IMR-90 (cell line): Measurements from ENCODE around the gene C8A. TPM values are rescaled to one million over a fixed set of nuclear protein-coding genes. Genes with fewer than 3 reads are reported as not detected.

Source experiments
- ATAC-seq: fragments of 200-7000 bp; cut with Tn5 transposase; 2 replicates; pipeline ENCODE4 v1.9.1; 2020; ENCODE audit warnings: low read depth, mild to moderate bottlenecking, moderate library complexity
- BruUV-seq: library from RNA; stranded (reverse); fragments of 400-500 nt; replicated peaks from 2 replicates; lab custom pipeline; 2021; lab: Mats Ljungman, UMichigan
- CTCF ChIA-PET: fragments of 300-600 bp; formaldehyde crosslinking; extraction: SDS; loops from one replicate; lab custom pipeline; 2021; ENCODE audit warnings: antibody characterized with exemption; lab: Yijun Ruan, JAX
- POLR2A ChIA-PET: fragments of 300-600 bp; sonication (Branson Sonifier 250); formaldehyde crosslinking; loops from one replicate; lab custom pipeline; 2022; ENCODE audit warnings: antibody characterized with exemption; ENCODE audit not compliant: unreplicated experiment; lab: Charles Lee
- DNase-seq: peaks from one replicate; pipeline ENCODE4 v3.0.0; 2013
- H2AFZ ChIP-seq: replicated peaks from 2 replicates; pipeline ENCODE3; 2013; ENCODE audit warnings: low read length, mild to moderate bottlenecking; ENCODE audit not compliant: poor library complexity
- H2AK5ac ChIP-seq: 2 replicates; pipeline ENCODE4 v1.6.1; 2013; ENCODE audit warnings: low read depth, low read length, inconsistent platforms
- H2AK9ac ChIP-seq: replicated peaks from 2 replicates; pipeline ENCODE3; 2013; ENCODE audit warnings: mild to moderate bottlenecking, low read depth, low read length, moderate library complexity; ENCODE audit not compliant: poor library complexity
- H2BK120ac ChIP-seq: 2 replicates; pipeline ENCODE4 v1.6.1; 2013; ENCODE audit warnings: low read depth, low read length, inconsistent platforms
- H2BK15ac ChIP-seq: 3 replicates; pipeline ENCODE4 v1.6.1; 2013; ENCODE audit warnings: low read depth, low read length, inconsistent platforms
- H2BK20ac ChIP-seq: 2 replicates; pipeline ENCODE4 v1.6.1; 2013; ENCODE audit warnings: low read depth, mild to moderate bottlenecking, inconsistent platforms, low read length, moderate library complexity
- H2BK5ac ChIP-seq: 2 replicates; pipeline ENCODE4 v1.6.1; 2013; ENCODE audit warnings: mild to moderate bottlenecking, low read depth, low read length, inconsistent platforms; ENCODE audit not compliant: poor library complexity, severe bottlenecking
- H3K14ac ChIP-seq: replicated peaks from 2 replicates; pipeline ENCODE4 v1.6.1; 2013; ENCODE audit warnings: low read depth, low read length, inconsistent platforms
- H3K18ac ChIP-seq: 2 replicates; pipeline ENCODE4 v1.6.1; 2013; ENCODE audit warnings: low read depth, low read length, control low read depth
- H3K23ac ChIP-seq: 2 replicates; pipeline ENCODE4 v1.6.1; 2013; ENCODE audit warnings: low read depth, low read length, inconsistent platforms
- H3K27ac ChIP-seq: 2 replicates; pipeline ENCODE4 v1.5.1; 2013; ENCODE audit warnings: mild to moderate bottlenecking, control low read depth, low read length; ENCODE audit not compliant: insufficient read depth
- H3K27me3 ChIP-seq: 2 replicates; pipeline ENCODE4 v1.6.1; 2013; ENCODE audit warnings: low read length; ENCODE audit not compliant: control insufficient read depth, insufficient read depth
- H3K36me3 ChIP-seq: 2 replicates; pipeline ENCODE4 v1.6.1; 2013; ENCODE audit warnings: low read length, mixed read lengths; ENCODE audit not compliant: control insufficient read depth, insufficient read depth
- H3K4ac ChIP-seq: 2 replicates; pipeline ENCODE4 v1.6.1; 2013; ENCODE audit warnings: low read depth, low read length, inconsistent platforms
- H3K4me1 ChIP-seq: 2 replicates; pipeline ENCODE4 v1.6.1; 2013; ENCODE audit warnings: low read length, mixed read lengths; ENCODE audit not compliant: control insufficient read depth, insufficient read depth
- H3K4me2 ChIP-seq: 2 replicates; pipeline ENCODE4 v1.6.1; 2013; ENCODE audit warnings: low read depth, mild to moderate bottlenecking, control low read depth, low read length, moderate library complexity
- H3K4me3 ChIP-seq: 2 replicates; pipeline ENCODE4 v1.5.1; 2013; ENCODE audit warnings: low read depth, mild to moderate bottlenecking, control low read depth, low read length, moderate library complexity; ENCODE audit not compliant: insufficient read depth
- H3K56ac ChIP-seq: 2 replicates; pipeline ENCODE4 v1.6.1; 2013; ENCODE audit warnings: low read length, inconsistent platforms; ENCODE audit not compliant: insufficient read depth; ENCODE audit errors: extremely low read depth
- H3K79me1 ChIP-seq, 2 experiments: 2 replicates each; pipeline ENCODE4 v1.6.1; 2013; ENCODE audit warnings: low read length in 2 of 2, inconsistent platforms in 1 of 2, low read depth in 1 of 2
- H3K9ac ChIP-seq: 2 replicates; pipeline ENCODE4 v1.6.1; 2013; ENCODE audit warnings: low read depth, low read length, control low read depth
- H3K9me1 ChIP-seq: 2 replicates; pipeline ENCODE4 v1.6.1; 2013; ENCODE audit warnings: low read length, inconsistent platforms; ENCODE audit not compliant: insufficient read depth
- H3K9me3 ChIP-seq: 2 replicates; pipeline ENCODE4 v1.6.1; 2013; ENCODE audit warnings: low read length; ENCODE audit not compliant: control insufficient read depth, insufficient read depth
- H4K20me1 ChIP-seq: 2 replicates; pipeline ENCODE4 v1.6.1; 2013; ENCODE audit warnings: low read length, inconsistent platforms; ENCODE audit not compliant: insufficient read depth
- H4K5ac ChIP-seq: 2 replicates; pipeline ENCODE4 v1.6.1; 2013; ENCODE audit warnings: mild to moderate bottlenecking, low read depth, low read length, control low read depth
- H4K8ac ChIP-seq, 2 experiments: 2 replicates each; pipeline ENCODE4 v1.6.1; 2013; ENCODE audit warnings: low read depth in 2 of 2, low read length in 2 of 2, control low read depth in 1 of 2, inconsistent platforms in 1 of 2
- H4K91ac ChIP-seq: 2 replicates; pipeline ENCODE4 v1.6.1; 2013; ENCODE audit warnings: low read depth, low read length, inconsistent platforms; ENCODE audit not compliant: insufficient read depth
- CHD1 ChIP-seq: IDR thresholded peaks from 2 replicates; pipeline ENCODE4 v1.6.1; 2012; ENCODE audit warnings: low read depth, low read length, improper control_type of control experiment
- CTCF ChIP-seq: conservative IDR thresholded peaks from 2 replicates; pipeline ENCODE4 v1.5.1; 2012; ENCODE audit warnings: mild to moderate bottlenecking, low read depth, low read length, improper control_type of control experiment
- FOS ChIP-seq: fragments of 150-350 bp; IDR thresholded peaks from 2 replicates; pipeline ENCODE4 v1.6.1; 2016; ENCODE audit warnings: low read depth, low read length
- MAFK ChIP-seq: IDR thresholded peaks from 2 replicates; pipeline ENCODE4 v1.6.1; 2012; ENCODE audit warnings: low read depth, low read length, improper control_type of control experiment
- MAZ ChIP-seq: IDR thresholded peaks from 2 replicates; pipeline ENCODE4 v1.6.1; 2012; ENCODE audit warnings: low read depth, mild to moderate bottlenecking, low read length, improper control_type of control experiment, moderate library complexity, borderline replicate concordance
- MXI1 ChIP-seq: IDR thresholded peaks from 2 replicates; pipeline ENCODE4 v1.6.1; 2012; ENCODE audit warnings: low read depth, mild to moderate bottlenecking, low read length, moderate library complexity, borderline replicate concordance
- NFE2L2 ChIP-seq: fragments of 150-350 bp; IDR thresholded peaks from 2 replicates; pipeline ENCODE4 v1.6.1; 2016; ENCODE audit warnings: low read depth, mild to moderate bottlenecking, low read length
- RAD21 ChIP-seq: IDR thresholded peaks from 2 replicates; pipeline ENCODE4 v1.6.1; 2012; ENCODE audit warnings: low read length, improper control_type of control experiment
- RCOR1 ChIP-seq: IDR thresholded peaks from 2 replicates; pipeline ENCODE4 v1.6.1; 2012; ENCODE audit warnings: mild to moderate bottlenecking, low read length, improper control_type of control experiment; ENCODE audit not compliant: insufficient replicate concordance
- SMC3 ChIP-seq: fragments of 150-350 bp; IDR thresholded peaks from 2 replicates; pipeline ENCODE4 v1.6.1; 2016; ENCODE audit warnings: low read depth, mild to moderate bottlenecking, antibody characterized with exemption, low read length, moderate library complexity
- WGBS, 2 experiments: methylation state at CpG; one replicate each; pipeline versions ENCODE4 v1.1.5 to v1.1.7; 2013; ENCODE audit warnings: missing lambda C conversion rate in 2 of 2; ENCODE audit not compliant: insufficient read length in 1 of 2; ENCODE audit errors: extremely low coverage in 2 of 2; 5-methylcytosine and 5-hydroxymethylcytosine counted together
- dilution Hi-C: fragments of 300-500 bp; cut with HindIII; formaldehyde crosslinking; loops from one replicate; pipeline ENCODE4 v1.14.3; 2018; ENCODE audit warnings: low sequenced_read_pairs; ENCODE audit not compliant: unreplicated experiment
- in situ Hi-C: fragments of 300-500 bp; cut with MboI; formaldehyde crosslinking; loops from 3 replicates; pipeline ENCODE4 v1.14.3; 2019; ENCODE audit warnings: low sequenced_read_pairs, inconsistent platforms, mixed read lengths
- intact Hi-C: fragments of 100-400 bp; cut with micrococcal nuclease; formaldehyde crosslinking; loops from 2 replicates; pipeline ENCODE4 v1.10.0; 2022
- polyA plus RNA-seq, 3 experiments: library from polyadenylated mRNA; depleted of rRNA; stranded (reverse); fragments of >200 nt; gene quantifications; 2 replicates each; pipeline ENCODE4 v1.2.3, GENCODE V29; 2012; ENCODE audit warnings: low replicate concordance in 1 of 3
- total RNA-seq: library from RNA; depleted of rRNA; stranded (reverse); fragments of >200 nt; gene quantifications from 2 replicates; pipeline ENCODE4 v1.2.3, GENCODE V29; 2012
- TF ChIP-seq, protein P1 (sequence below): fragments of 150-350 bp; IDR thresholded peaks from 2 replicates; pipeline ENCODE4 v1.6.1; 2016; ENCODE audit warnings: low read depth, mild to moderate bottlenecking, low read length, moderate library complexity, borderline replicate concordance
- TF ChIP-seq, protein P2 (sequence below): fragments of 150-350 bp; IDR thresholded peaks from 2 replicates; pipeline ENCODE4 v1.6.1; 2017; ENCODE audit warnings: mild to moderate bottlenecking, antibody characterized with exemption, low read length, low read depth

C8A gene
- total and polyA plus RNA-seq, 2 of the 4 experiments (the other 2 are of a cell fraction) = not detected

DNA sequence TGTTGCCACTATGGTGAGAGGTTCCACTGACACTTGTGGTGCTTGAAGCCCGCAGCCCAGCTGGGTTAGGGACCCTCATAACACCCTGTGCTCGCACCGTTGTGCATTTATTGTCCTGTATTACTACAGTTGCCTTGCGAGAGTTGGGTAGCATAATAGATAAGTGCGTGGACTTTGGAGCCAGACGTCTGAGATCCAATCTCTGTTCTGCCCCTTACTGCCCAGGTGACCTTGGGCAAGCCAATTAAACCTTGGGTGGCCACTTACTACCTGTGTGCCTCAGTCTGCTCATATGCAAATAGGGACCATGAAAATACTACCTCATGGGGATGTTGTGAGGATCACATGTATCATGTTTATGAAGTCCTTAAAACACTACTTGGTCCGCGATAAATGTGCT is 97.9 kb downstream of the C8A start:
- Histone ChIP-seq H2BK120ac (no peak overlapping the region), H3K4ac (no peak overlapping the region), H3K36me3 (no peaks in the 10 kb centered on the region), H3K56ac (no peak overlapping the region), H4K20me1 (no peaks in the 10 kb centered on the region), H3K23ac (no peak overlapping the region), H3K4me3 (no peak overlapping the region), H4K91ac (no peak overlapping the region), H2BK5ac (no peak overlapping the region), H2AFZ (no peak overlapping the region), H3K4me1 (peaks cover 3% of the 10 kb centered on the region; the same call in 1 of the 2 replicates), H3K27me3 (peaks cover 3% of the 10 kb centered on the region; the same call in 1 of the 2 replicates), H2AK9ac (no peak overlapping the region), H2BK20ac (no peak overlapping the region), H3K18ac (no peak overlapping the region), H4K8ac (no peak overlapping the region), H4K5ac (no peak overlapping the region), H3K9me1 (no peaks in the 10 kb centered on the region), H3K9ac (no peak overlapping the region), H2BK15ac (no peak overlapping the region), H3K14ac (no peak overlapping the region), H3K4me2 (no peak overlapping the region), H3K27ac (no peak overlapping the region), H3K79me1 (no peaks in the 10 kb centered on the region), H2AK5ac (no peak overlapping the region), H3K9me3 (no peaks in the 10 kb centered on the region)
- dilution Hi-C loops = no loop called here
- ChIA-PET POLR2A (no interaction called here), CTCF (no interaction called here)
- intact Hi-C loops = no loop called here
- in situ Hi-C loops = no loop called here
- no CpG with 5 or more reads among the region's 8 CpGs for WGBS, 2 experiments
- no peak for DNase-seq
- no TSS peak for BruUV-seq
- ATAC-seq = no peak
- no peak for TF ChIP-seq RCOR1
- no peak for TF ChIP-seq MAZ
- TF ChIP-seq FOS = no peak
- TF ChIP-seq RAD21 = no peak
- TF ChIP-seq, protein P1, sequence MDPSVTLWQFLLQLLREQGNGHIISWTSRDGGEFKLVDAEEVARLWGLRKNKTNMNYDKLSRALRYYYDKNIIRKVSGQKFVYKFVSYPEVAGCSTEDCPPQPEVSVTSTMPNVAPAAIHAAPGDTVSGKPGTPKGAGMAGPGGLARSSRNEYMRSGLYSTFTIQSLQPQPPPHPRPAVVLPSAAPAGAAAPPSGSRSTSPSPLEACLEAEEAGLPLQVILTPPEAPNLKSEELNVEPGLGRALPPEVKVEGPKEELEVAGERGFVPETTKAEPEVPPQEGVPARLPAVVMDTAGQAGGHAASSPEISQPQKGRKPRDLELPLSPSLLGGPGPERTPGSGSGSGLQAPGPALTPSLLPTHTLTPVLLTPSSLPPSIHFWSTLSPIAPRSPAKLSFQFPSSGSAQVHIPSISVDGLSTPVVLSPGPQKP = no peak
- no peak for TF ChIP-seq CHD1
- no peak for TF ChIP-seq MAFK
- TF ChIP-seq MXI1 = no peak
- TF ChIP-seq, protein P2, sequence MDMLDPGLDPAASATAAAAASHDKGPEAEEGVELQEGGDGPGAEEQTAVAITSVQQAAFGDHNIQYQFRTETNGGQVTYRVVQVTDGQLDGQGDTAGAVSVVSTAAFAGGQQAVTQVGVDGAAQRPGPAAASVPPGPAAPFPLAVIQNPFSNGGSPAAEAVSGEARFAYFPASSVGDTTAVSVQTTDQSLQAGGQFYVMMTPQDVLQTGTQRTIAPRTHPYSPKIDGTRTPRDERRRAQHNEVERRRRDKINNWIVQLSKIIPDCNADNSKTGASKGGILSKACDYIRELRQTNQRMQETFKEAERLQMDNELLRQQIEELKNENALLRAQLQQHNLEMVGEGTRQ = no peak
- no peak for TF ChIP-seq NFE2L2
- TF ChIP-seq CTCF = no peak
- TF ChIP-seq SMC3 = no peak
